HG03558 (cell line): ENCODE measurements around the gene OLIG1.

Experiments
- ATAC-seq: cut with Tn5 transposase; IDR thresholded peaks from one replicate; pipeline ENCODE4 v1.9.1; 2021; ENCODE audit warnings: moderate number of reproducible peaks; ENCODE audit not compliant: unreplicated experiment; ENCODE audit errors: extremely low read depth

The OLIG1 gene

DNA sequence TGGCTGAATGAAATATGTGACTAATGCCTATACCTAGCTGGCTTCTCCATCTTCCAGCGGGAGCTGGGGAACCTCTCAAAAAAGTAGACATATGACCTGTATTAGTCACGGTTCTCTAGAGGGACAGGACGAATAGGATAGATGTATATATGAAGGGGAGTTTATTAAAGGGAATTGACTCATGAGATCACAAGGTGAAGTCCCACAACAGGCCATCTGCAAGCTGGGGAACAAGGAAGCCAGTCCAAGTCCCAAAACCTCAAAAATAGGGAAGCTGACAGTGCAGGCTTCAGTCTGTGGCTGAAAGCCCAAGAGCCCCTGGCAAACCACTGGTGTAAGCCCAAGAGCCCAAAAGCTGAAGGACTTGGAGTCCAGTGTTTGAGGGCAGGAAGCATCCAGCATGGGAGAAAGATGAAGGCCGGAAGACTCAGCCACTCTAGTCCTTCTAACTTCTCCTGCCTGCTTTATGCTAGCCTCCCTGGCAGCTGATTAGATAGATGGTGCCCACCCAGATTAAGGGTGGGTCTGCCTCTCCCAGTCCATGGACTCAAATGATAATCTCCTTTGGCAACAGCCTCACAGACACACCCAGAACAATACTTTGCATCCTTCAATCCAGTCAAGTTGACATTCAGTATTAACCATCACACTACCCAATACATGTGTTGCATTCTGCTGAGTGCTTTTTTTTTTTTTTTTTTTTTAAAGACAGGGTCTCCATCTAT lies 19.6 kb downstream of the OLIG1 start:
- ATAC-seq, result no peak

DNA sequence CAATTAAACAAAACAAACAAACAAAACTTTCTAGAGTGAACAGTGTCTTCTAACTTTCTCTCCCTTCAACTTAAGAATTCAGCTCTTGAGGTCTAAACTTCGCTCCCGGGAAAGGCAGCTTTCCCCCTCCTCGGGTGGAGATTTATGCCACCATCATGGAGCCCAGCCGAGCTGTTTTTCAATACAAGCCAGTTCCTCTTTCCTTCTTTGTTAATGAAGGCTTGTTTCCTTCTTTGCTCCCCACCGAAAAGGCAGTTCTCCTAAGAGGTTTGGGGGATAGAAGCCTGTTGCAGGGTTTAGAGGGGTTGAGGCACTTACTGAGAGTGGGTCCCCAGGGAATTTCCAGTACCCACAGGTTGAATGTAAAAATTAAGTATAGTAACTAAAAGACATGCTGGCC lies 26.5 kb downstream of the OLIG1 start:
- ATAC-seq, result no peak

DNA sequence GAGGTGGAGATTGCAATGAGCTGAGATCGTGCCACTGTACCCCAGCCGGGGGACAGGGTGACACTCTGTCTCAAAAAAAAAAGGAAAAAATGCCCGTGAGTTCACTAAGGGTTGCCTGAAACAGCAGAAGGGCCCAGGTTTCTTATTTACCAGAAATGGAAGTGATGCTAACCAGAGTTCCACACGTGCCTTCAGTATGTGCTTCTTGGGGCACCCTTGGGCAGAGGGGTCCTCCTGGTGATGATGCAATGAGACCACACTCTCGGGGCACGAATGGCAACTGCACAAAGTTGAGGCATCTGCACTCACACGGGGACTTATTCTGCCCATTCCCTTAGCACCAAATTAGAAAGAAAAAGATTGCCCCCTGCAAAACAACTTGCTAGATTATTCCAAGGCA lies 29.2 kb downstream of the OLIG1 start:
- ATAC-seq, result no peak

DNA sequence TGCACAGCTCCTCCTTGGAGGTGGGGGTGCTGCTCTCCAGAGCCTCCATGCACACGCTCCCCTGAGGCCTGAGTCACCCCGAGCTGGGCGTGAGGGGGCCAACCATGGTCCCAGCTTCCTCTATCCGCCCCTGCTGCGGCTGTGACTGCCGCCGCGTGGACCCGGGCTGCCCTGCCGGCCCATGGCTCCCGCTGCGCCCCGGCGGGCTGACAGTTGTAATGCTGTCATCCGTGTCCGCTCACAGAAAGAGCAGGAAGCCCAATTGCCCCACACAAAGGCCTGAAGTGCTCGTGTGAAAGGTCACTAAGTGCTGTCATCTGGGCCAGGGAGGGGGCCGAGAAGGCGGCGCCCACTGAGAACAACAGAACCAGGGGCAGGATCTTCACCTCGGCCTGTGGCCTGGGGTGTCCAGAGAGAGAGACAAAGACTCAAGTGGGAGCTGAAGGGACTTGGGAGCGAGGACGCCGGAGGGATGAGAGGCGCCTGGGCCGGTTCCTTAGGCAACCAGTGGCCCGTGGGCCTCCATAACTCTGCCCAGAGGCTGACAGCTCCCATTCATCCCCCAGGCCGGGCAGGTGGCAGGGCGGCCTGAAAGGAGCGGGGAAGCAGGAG lies 31.5 kb downstream of the OLIG1 start:
- ATAC-seq, result no peak

DNA sequence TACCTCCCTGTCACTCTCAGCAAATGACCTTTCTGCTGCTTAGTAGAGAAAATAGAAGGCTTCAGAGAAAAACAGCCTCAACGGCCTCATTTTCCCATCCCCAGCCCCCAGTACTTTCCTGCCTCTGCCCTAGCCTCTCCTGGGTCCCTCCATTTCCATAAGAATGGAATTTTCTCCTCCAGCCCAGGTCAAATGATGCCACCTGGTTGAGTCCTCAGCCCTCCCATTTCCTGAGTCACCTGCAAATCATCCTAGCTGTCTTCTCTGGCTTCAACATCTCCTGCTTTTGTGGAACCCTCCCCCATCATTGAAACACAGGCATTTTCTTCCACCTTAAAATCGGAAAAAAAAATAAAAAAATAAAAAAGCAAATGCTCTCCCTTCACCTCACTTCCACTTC lies 35.1 kb downstream of the OLIG1 start:
- no peak for ATAC-seq

DNA sequence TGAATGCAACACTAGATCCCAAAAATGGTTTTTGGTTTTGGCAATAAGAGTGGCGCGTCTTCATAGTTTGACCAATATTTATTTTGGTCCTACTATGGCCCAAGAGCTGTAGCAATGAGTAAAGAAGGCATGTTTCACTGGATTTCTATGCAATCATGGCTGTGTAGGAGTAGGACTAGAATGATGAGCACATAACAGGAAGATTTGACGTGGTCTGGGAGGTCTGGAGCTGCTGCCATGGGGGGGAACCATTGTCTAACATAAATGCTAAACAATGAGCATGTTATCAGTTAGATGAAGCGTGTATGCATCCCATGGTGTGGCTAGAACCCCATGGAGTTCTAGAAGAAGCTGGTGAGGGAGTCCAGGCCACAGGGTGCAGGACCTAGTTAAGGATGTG lies 38.3 kb downstream of the OLIG1 start:
- ATAC-seq, result no peak

DNA sequence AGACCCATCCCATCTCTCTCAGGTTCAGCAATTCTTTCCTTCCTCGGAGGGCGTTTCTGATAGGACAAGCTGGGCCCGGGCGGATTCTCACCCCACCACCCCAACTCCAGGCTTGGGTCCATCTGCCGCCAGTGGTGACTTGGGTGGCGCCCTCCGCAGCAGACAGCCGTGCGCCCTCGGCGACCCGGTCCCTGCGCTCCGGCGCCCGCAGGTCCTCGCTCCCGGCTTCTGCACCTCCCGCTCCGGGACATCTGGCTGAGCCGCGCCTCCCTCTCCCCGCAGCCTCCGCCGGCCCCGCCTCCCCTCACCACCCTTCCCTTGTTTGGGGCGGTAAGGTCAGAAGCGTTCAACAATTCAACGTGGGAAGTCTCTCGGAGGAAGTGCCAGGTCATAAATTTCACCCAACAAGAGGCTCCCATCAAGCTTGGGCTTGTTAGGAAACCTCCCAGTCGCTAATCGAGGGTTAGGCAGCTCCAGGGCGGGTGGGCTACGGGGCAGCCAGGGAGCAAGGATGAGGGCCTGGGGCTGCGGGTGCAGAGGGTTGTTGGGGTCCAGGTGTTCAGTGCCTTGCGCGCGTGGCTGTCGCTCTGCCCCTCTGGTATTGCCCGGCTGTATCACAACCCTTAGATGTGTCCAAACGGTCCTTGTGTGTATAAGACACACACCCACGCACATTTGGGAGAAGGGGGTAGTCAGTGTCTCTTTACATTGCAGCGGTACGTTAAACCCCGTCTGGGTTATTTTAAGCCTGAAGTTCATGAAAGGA lies 39.8 kb downstream of the OLIG1 start:
- ATAC-seq, result no peak

DNA sequence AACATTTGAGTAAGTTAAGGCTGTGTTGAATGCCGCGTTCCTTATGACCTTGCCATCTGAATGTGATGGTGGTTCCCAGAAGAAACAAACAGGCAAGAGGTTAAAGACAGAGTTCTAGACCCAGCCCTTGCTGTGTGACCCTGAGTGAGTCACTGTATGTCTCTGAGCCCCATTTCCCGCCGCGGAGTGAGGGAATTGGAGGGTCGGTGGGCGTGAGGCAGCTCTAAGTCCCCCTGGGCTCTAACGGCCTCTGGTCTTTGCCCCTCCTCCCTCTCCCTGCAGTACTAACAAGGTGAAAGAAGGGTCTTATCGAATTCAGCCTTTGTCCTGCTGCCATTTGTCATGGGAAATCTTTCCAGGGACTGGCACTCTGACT lies 40.4 kb downstream of the OLIG1 start:
- no peak for ATAC-seq

DNA sequence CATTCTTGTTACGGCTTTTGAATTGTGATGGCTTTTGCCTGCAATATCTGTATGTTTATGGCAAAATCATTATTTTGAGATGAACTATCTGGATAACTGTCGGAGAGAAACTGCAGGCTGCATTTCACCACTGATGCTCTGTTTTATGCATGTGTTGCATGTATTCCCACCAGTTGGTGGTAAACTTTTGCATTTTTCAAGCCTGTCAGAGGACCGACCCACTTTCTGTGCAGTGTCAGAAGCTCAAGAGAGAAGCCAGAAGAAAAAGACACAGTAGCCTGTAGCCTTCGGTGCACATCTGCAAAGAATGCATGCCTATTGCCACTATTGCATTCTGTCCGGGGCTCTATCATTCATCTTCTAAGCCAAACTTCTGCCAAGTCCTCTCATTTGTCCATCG lies 41.6 kb downstream of the OLIG1 start:
- ATAC-seq, result no peak

DNA sequence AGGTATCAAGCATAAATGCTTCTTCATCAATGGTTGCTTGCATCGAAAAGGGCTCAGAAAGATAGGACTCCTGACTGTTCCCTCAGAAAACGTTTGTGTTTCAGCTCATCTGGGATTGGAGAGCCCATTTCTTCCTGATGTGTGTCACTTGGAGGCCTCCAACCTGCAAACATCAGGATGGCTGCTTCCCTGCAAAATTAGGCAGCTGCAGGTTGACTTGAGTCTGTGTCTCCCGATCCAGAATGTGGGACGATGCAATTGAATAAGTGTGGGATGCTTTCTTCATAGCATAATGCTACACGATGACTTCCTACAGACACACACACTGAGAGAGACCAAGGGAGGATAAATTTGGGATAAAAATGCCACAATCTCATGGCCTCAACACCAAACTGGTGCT lies 42.2 kb downstream of the OLIG1 start:
- no peak for ATAC-seq

DNA sequence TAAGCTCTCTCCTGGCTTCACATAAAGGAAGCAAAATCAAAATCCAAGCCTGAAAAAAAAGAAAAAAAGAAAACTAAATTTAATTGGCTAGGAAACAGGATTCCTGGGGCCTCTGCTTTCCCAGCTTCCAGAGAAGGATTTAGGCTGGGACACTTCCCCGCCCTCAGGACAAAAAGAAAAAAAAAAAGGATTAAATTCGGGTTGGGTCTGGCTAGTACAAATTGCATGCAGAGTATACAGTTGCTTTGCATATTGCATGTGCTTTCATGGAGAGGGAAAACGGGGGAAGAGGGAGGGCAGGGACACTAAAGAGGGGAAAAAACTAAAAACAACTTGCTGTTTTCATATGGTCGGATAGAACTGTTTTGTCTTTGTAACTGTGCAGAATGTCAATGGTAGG lies 42.7 kb downstream of the OLIG1 start:
- ATAC-seq, result no peak

DNA sequence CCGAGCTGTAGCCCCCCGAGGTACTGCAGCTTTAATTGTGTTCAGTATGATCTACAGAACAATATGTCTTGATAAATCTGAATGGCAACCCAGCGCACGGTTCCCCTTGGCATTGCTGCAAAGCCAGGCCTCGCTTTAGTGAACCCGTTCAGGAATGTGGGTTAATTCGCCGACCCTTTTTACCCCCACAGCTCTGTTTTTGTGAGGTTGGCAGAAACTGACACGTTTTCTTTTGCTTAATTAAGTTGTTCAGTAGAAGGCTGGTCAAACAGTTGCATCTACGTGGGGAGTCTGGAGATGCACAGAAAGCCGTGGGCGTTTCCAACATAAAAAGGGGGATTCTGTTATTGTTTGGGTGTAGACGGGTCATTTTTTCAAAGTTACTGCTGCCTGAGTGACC lies 43.2 kb downstream of the OLIG1 start:
- ATAC-seq, result no peak

DNA sequence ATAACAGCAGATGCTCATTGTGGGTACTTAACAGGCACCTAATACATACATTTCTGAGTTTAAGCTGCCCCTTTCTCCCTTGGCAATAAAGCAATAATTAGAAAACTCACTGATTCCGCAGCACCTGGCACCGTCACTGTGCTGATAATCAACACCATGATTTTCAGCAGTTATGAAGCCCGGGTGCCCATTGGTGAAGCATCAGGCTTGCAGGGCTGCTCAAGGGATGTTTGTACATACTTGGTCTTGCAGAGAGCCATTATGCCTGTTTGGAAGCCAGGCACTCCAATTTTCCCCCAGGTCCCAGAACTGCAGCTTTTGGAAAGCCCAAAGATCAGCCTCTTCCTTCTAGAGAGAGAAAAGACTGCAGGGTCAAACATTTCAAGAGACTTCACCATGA lies 44.3 kb downstream of the OLIG1 start:
- ATAC-seq, result no peak

DNA sequence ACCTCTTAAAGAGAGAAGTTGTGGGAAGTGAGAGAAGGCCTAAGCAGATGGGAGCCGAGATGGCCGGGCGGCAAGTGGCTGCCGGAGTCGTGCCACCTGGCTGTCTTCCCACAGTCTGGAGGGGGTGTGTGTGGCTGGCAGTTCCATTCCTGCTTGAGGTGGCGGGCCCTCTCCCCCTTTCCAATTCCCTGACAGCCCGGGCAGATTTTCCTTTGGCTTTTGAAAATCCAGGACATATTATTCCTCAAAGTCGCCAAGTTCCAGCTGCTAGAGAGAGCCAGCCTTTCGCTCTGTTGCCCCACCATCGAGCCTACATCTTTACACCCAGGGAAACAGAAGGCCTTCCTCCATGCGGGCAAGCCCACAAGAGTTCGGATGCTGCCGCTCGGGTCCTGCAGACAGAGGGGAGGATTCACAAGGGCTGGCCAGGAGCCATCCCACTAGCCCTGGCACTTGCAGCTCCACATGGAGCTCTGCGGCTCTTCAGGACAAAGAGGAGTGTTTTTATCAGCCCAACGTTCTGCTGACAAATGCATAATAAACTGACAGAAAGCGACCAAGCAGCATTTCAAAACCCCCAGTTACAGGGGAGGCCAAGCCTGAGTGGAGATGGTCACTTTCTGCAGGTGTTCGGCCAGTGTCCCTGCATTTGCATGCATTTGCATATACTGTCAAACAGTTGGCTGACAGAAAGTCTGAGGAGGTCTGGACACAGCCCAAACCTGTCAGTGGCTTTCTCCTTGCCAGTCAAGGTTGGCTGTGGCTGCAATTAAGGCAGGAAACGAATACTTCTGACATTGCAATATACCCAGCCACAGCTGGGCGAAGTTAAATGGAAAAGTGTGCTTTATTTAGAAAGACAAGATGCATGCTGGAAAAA lies 45.9 kb downstream of the OLIG1 start:
- no peak for ATAC-seq

DNA sequence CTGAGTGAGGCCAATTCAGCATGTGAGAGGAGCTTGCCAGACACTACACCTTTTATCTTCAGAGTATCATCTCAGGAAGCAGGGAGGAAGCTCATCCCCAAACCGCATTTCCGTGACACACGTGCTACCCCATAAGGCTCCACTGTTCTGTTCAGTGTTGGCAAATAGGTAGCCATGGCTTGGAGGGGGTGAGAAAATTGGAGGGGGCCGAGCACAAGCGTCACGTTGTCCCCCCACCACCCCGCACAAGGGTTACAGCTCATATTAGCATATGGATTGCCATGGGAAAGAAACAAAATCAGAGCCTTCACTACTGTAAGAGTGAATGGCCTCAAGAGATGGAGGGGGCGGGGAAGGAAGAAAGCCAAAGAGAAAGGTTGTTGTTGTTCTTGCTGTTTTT lies 46.7 kb downstream of the OLIG1 start:
- ATAC-seq, result no peak

DNA sequence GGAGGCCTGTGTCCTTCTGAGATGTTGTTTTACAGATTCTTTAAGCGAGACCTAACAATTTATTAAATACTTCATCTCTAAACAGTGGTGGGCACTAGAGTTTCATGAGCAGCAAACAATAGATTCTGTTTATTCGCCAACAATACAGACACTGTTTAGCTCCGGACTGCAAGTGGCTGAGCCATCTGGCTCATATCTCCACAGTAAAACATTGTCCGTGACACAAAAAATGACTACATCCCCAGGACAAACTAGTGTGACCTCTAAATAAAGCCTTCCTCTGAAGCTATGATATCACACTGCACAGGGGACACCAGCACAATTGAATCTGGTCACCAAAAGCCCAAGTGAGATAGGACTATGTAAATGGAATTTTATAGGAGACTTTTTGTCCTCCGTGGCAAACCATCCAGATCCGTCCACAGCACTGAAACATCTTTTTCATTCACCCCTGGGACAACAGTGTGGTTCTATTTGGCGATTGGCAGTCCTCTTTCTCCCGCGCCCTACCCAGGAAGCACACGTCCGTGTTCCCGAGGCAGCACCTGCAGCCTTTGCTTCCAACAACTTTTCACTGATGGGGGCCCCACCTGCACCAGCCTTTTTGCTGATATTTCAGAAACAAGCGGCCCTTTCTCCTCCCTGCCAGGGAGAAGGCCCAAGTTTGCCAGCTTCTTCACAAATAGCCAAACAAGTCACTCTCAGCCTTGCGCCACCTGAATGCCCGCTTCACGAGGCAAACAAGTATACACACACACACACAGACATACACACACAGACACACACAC lies 47.4 kb downstream of the OLIG1 start:
- no peak for ATAC-seq
